ENCODE results near the gene YBX1. TPM values are rescaled to one million over a fixed set of nuclear protein-coding genes. Genes with fewer than 3 reads are reported as not detected.
A peak's percentile ranks its signal among the peaks of the same experiment; 100 is the strongest.

YBX1 gene
- total RNA-seq, 1 donor from 2014 or later: 404 TPM

GRCh38 chr1:42735477-42736105 is 53.4 kb downstream of the YBX1 start:
- ATAC-seq: peak; percentile 71

- ATAC-seq: peak; percentile 55
Observed at GRCh38 chr1:42736152-42736551, 53.9 kb downstream of the YBX1 start.

- no peak for ATAC-seq
Observed at GRCh38 chr1:42736571-42737200, 54.5 kb downstream of the YBX1 start.

- ATAC-seq: peak; percentile 48
Observed at GRCh38 chr1:42737257-42737656, 55.0 kb downstream of the YBX1 start.

DNA sequence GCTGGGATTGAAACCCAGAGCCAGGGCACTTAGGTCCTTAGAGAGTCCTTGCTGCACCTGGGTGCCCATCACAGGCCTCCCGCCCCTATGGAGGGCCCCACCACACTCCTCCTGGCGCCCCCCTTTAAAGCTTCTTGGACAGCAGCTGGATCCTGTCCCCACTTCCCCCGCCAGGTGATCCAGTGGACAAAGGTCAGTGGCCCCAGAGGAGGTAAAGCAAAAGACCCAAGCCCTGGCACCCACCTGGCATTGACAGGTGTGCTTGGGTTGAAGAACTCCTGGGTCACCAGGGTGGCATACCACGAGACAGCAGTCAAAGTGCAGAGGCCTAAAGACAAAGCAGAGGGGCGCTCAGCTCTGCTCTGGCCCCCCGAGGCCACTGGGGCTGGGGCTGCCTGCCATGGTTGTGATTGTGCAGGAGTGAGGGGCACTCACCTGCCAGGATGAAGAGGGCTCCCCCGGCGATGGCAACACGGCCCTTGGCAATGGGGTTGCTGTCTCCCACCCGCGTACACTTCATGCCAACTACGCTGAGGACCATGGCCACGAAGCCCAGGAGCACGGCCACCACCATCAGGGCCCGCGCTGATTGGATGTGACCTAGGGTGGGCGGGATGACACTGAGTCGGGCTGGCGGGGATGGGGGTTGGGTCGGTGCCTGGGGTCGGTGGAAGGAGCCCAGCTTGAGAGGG is 55.9 kb downstream of the YBX1 start:
- ATAC-seq: no peak

- no peak for ATAC-seq
Observed at GRCh38 chr1:42738678-42739226, 56.5 kb downstream of the YBX1 start.

DNA sequence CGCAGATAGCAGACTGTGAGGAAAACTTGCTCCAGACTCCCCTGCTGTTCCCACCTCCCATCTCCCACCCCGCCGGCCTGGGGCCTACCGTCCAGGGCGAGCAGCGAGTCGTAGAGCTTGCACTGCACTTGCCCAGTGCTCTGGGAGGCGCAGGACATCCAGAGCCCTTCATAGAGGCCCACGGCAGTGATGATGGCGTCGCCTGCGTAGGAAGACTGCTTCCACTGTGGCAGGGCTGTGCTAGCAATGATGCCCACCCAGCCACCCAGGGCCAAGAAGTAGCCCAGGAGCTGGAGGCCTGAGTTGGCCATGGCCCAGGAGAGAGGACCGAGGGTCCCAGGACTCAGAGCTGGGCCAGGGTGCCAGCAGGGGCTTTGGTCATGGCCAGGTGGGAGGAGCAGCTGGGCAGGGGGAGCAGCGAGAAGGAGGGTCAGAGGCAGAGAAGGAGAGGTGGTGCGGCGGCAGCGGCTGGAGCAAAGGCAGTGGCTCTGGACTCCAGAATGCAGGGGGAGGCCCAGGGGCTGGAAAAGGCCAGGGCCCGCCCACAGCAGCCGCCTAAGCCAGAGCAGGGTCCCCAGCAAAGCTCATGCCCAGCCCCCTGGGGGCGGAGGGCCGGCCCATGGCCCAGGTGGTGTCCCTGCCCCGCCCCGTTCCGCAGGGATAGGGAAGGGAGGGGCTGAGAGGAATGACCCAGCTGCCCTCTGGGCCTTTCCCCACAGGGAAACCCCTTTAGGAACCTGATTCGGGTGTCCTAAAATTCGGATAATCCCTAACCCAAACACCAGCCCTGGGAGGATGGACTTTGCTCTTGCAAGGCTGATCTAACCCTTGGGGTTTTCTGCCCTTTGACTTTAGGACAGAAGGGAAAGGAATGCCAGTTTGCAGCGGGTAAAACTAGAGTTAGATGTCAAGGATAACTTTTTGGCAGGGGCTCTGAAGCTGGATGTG is 57.8 kb downstream of the YBX1 start, which contains the start of gene CLDN19:
Gene CLDN19, minus strand, starts transcription at position 484 of the 948 bp plus-strand sequence. Its CDS starts 173 bp downstream, at position 311.
- no peak for ATAC-seq

DNA sequence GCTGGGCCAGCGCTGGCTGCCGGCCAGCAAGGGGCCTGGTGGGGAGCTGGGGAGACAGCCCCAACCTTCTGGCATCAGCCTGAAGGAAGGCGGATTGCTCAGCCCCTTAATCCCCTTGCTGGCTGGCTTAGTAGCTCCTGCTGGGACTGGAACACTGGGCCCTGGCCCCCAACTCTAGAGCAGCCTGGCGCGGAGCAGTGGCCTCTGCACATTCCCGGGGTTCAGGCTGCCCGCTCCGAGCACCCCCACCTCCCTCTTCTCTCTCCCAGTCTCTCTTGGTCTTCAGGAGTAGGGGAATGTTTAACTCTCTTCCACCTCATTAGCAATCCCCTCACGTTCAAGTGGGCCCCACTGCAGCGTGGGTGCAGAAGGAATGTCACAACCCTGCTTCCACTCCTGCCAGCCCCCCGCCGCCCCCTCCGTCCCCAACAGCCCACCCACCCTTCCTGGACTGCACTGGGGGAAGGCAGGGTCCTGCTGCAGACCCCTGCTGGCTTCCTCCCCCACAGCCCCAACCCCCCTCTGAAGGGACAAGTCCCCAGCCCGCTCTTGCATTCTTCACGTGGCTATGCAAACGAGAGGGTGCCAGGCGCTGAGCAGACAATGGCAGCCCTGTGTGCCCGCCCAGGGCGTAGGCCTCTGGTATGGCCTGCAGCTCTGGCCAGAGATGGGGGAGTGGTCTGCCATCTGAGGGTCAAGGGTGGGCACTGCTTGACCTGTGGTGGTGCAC is 58.8 kb downstream of the YBX1 start:
- ATAC-seq: no peak

DNA sequence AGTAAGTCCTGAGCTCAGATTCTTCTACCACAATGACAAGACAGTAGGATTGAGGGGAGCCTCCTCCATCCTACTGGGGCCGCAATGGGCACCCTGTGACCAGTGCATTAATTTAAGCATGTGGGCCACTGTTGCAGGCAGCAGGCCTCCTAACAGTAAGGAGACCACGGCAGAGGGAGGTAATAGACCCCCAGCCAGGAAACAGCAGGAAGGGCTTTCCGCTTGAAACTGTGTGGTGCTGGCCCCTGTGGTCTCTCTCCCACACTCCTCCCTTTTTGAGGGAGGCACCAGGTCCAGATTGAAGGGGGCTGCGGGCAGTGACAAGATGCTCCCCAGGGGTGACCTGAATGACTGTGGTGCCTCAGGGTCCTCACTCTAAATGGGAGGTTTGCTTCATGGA is 59.5 kb downstream of the YBX1 start:
- ATAC-seq: no peak

GRCh38 chr1:42742141-42742540 is 59.9 kb downstream of the YBX1 start:
- no peak for ATAC-seq

- no peak for ATAC-seq
Observed at GRCh38 chr1:42742617-42743316, 60.5 kb downstream of the YBX1 start.

DNA sequence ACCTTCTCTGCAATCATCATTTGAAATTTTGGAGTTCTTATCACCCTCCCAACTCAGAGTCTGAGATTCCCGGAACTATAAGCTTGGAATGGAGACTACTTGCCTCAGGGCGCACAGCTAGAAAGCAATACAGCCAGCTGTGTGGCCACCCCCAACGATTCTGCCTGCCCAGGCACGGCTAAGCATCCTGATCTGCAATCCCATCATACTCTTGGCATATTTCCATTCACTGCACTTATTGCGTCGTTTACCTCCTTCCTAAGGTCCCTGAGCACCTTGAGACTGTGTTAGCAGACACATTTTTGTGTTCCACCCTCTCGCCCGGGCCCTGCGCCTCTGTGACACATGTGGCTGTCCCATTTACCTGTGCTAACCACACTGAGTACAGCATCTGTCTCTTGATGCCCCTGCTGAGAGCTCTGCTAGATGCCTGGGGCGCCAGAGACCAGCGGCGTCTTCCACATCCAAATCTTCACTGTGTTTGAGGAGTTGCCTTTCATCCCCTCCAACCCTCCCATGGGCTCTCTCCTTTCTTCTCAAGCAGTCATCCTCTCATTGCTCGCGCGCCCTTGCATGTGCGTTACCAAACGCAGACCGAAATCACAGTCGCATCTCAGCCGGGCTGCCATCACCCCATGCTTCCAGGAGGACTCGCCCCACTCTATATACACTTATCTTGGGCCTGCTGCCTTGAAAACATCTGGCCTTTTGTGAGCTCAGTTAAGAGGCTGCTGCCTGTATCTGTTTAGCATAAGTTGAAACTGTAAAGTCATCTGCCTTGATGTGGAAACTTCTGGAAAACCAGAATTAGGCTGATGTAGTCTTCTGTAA is 61.3 kb downstream of the YBX1 start:
- peak; percentile 66 for ATAC-seq

DNA sequence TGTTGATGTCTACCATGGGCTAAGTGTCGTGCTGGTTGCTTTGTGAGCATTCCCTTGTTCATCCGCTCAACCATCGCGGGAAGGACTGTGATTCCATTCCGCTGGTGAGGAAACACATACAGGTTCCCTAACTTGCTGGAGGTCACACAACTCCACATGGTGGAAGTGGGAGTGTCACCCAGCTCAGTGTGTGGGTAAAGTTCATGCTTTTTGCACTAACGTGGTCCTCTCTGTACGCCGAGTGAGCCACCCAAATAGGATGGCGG is 61.9 kb downstream of the YBX1 start:
- ATAC-seq: no peak

GRCh38 chr1:42745851-42746250 is 63.6 kb downstream of the YBX1 start:
- peak; percentile 75 for ATAC-seq

DNA sequence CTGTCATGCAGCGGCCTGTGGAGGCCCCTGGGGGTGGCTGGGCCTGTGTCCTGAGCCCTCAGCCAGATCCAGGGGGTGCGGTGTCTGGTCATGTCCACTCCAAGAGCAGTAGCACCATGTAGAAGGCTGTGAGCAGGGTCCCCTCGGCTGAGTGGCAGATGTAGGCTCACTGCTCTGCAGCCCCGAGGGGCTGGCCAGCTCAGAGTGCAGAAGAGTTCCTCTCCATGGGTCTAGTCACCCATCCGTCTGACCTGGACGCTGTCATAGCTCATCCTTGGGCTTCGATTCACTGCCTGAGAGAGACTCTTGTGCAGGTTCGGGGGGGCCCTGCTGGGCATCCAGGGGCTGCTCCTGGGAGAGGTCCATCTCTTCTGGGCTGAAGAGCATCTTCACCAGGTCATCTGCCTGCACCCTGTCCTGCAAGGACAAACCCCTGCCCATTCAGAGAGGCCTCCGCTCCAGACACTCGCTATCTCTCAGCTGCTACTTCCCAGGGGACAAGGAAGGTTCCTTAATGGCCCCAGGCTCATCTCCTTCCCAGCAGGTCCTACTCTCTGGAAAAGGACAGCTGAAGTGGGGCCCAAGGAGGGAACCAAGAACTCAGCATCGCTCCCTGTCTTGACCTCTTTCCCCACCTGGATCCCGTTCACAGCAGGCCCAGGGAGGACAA is 64.4 kb downstream of the YBX1 start:
- no peak for ATAC-seq

GRCh38 chr1:42747125-42747524 is 64.9 kb downstream of the YBX1 start:
- no peak for ATAC-seq

DNA sequence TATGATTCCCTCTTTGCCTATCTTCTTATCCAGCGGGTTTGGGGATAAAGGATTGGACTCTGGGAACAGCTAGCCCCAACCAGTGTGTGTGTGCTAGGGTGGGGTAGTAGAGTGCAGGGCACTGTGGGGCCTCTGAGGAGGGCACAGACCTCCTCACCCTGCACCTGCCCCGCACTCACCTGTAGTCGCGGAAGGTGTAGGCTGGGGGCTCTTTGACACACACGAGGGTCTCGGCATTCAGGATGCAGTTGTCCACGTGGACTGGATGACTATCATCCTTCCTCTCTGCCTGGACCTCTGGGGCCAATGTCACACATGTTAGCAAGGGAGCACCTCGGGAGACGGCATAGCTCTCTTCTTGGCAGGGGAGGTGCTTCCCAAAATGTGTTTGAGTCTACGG is 65.8 kb downstream of the YBX1 start:
- ATAC-seq: no peak

- no peak for ATAC-seq
Observed at GRCh38 chr1:42748461-42749410, 66.5 kb downstream of the YBX1 start.

DNA sequence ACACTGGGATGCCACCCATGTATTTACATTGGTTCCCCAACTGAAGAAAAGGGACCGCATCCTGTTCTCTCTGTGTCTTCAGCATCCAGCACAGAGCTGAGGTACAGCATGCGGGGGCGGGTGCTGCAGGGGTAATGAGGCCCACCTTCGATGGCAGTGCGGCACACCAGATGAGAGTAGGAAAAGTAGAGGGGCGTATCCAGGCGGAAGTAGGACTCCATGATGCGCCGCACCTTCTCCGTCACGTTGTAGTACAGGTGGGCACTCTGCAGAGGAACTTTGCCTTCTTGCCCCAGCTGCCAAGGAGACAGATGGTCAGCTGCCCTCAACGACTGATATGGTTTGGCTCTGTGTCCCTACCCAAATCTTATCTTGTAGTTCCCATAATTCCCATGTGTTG is 67.8 kb downstream of the YBX1 start:
- no peak for ATAC-seq

Data from esophagus mucosa (tissue), 1 donor.